ENCODE results near the gene KATNB1.

Gene KATNB1, protein sequence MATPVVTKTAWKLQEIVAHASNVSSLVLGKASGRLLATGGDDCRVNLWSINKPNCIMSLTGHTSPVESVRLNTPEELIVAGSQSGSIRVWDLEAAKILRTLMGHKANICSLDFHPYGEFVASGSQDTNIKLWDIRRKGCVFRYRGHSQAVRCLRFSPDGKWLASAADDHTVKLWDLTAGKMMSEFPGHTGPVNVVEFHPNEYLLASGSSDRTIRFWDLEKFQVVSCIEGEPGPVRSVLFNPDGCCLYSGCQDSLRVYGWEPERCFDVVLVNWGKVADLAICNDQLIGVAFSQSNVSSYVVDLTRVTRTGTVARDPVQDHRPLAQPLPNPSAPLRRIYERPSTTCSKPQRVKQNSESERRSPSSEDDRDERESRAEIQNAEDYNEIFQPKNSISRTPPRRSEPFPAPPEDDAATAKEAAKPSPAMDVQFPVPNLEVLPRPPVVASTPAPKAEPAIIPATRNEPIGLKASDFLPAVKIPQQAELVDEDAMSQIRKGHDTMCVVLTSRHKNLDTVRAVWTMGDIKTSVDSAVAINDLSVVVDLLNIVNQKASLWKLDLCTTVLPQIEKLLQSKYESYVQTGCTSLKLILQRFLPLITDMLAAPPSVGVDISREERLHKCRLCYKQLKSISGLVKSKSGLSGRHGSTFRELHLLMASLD

GRCh38 chr16:57735755-57736418 lies at the start of gene KATNB1:
Gene KATNB1, plus strand, starts transcription at chr16:57735770. Its CDS starts 1,474 bp downstream, at chr16:57737244.
- FAIRE-seq, result no peak

DNA sequence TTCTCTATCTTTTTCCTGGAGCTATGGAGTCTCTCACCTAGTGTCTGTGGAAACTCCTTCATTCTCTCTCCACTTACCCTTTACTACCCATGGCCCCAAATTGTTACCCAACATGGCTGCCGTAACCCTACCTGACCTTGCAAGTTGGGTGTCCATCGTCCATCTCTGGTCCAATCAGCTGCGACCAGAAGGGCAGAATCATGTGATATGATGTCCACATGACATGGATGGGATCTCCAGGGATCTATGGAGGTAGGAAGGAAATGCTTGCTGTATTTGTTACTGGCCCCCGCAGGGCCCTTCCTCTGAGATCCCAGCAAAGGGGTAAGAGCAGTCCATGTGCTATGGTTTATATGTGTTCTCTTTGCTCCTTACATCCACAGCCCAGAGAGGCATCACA lies 49.0 kb upstream of the KATNB1 start:
- FAIRE-seq, result no peak

DNA sequence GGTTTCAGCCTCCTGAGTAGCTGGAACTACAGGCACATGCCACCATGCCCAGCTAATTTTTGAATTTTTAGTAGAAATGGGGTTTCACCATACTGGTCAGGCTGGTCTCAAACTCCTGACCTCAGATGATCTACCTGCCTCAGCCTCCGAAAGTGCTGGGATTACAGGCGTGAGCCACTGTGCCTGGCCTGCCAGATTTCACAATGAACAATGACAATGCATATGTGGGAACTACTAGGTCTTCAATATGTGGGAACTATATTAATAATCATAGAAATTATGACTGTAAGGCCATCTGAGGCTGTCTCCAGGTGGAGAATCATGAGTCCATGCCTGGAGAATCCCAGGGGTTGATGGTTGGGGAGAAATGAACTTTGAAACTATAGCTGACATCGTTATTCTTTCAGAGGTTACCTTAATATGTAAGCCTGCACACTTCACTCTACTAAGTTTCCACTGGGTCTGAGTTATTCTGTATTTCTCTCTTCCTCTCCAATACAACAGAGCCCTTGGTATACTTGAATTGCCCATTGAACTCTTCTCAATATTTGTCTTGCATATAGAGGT lies 48.1 kb upstream of the KATNB1 start:
- FAIRE-seq, result no peak

DNA sequence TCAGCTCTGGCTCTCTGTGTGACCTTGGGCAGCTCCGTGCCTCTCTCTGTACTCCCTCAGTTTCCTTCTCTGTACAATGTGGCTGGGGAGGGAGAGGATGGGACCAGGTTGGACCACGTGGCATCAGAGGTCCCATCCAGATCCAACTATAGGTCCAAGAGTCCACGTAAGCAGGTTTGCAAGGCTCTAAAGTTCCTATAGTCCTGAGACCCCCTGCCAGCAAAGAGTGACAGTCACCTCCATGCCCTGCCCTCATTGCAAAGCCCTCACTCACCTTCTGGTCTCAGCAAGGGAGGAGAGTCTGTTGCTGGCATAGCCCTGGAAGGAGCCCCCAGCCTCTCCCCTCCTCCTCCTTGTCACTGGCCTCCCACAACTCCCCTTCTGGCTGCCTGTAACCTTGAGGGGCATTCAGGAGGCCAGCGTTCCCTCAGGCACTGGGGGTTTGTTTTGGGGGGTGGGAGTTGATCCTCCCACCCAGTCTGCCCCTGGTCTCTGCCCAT lies 47.0 kb upstream of the KATNB1 start:
- no peak for FAIRE-seq

GRCh38 chr16:57688987-57689761 lies 46.4 kb upstream of the KATNB1 start:
- FAIRE-seq, result no peak

GRCh38 chr16:57689762-57690558 lies 45.6 kb upstream of the KATNB1 start:
- FAIRE-seq, result no peak

DNA sequence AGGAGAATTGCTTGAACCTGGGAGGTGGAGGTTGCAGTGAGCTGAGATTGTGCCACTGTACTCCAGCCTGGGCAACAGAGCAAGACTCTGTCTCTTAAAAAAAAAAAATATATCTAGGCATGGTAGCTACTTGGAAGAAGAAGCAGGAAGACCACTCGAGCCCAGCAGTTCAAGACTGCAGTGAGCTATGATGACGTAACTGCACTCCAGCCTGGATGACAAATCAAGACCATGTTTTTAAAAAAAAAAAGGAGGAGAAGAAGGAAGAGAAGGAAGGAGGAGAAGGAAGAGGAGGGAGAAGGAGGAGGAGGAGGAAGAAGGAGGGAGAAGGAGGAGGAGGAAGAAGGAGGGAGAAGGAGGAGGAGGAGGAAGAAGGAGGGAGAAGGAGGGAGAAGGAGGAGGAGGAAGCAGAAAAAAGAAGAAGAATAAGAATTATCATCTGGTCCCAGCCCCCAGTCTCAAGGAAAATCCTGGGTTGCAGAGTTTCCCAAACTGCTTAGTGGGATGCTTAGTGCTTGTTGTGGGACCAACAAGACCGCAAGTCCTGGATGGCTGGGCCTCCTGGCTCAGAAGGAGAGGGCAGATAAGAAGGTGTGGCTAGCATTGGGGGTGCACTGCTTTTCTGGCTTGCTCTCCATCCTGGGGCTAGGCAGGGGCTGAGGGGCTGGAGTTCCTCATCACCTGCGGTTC lies 44.6 kb upstream of the KATNB1 start:
- no peak for FAIRE-seq

GRCh38 chr16:57692636-57693035 lies 42.9 kb upstream of the KATNB1 start:
- no peak for FAIRE-seq

DNA sequence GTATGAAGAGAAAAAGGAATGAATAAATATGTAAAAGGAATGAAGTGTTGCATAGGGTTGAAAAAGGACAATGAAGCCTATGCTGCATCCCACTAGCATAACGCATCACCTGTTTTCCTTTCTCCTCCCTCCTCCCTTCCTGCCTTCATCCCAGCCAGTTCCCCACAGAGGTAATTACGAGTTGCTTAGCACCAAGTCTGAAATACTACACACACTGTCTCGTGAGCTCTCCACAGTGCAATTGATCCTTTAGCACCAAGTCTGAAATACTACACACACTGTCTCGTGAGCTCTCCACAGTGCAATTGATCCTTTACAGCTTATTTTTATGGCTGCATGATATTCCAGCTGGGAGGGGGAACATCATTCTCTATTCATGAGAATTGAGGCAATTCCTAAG lies 42.0 kb upstream of the KATNB1 start:
- FAIRE-seq, result no peak

GRCh38 chr16:57694231-57694724 lies 41.3 kb upstream of the KATNB1 start:
- no peak for FAIRE-seq

DNA sequence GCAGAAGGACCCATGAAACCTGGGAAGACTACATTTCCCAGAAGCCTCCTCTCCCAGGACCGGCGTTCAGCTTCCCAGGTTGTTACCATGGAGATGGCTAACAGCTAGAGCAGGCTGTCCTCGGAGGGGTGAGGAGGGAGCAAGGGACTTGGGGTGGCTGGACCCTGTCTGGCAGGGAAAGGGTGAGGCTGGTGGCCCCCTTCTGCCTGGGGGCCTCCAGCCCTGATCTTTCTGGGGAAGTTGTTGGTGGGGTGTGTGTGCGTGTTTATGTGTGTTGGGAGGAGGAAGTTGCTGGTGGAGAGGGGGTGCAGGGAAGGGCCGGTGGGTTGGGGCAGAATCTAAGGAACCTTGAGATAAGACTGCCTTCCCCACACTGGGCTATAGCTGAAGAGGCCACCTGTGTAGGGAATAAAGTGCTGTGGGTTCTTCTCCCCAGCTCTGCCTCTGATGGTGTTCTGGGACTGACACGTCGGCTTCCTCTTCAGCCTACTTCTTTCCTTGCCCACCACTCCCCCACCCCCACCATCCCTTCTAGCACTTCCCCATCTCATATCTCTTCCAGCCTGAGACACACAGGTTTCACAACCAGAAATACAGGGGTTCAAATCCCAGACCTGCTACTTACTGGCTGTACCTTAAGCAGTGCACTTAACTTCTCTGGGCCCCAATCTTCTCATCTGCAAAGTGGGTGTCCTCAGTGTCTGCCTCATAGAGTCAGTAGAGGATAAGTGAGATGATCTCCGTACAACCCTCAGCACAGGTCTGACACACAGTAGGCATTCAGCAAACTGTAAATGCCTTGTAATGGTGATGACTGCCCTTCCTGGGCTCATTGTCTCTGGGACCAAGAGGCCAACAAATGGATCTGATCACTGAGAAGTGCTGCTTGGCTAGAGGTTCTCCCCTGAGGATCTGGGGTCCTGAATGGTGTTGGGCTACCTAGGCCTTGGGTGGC lies 40.6 kb upstream of the KATNB1 start, which contains the start of gene DRC7:
Gene DRC7 (plus strand): TSS at position 82 of the 955 bp plus-strand sequence. CDS start 3,144 bp downstream, outside the sequence.
- no peak for FAIRE-seq

- no peak for FAIRE-seq
Measured at GRCh38 chr16:57695680-57696069, 39.9 kb upstream of the KATNB1 start.

- no peak for FAIRE-seq
Measured at GRCh38 chr16:57696240-57696639, 39.3 kb upstream of the KATNB1 start.

DNA sequence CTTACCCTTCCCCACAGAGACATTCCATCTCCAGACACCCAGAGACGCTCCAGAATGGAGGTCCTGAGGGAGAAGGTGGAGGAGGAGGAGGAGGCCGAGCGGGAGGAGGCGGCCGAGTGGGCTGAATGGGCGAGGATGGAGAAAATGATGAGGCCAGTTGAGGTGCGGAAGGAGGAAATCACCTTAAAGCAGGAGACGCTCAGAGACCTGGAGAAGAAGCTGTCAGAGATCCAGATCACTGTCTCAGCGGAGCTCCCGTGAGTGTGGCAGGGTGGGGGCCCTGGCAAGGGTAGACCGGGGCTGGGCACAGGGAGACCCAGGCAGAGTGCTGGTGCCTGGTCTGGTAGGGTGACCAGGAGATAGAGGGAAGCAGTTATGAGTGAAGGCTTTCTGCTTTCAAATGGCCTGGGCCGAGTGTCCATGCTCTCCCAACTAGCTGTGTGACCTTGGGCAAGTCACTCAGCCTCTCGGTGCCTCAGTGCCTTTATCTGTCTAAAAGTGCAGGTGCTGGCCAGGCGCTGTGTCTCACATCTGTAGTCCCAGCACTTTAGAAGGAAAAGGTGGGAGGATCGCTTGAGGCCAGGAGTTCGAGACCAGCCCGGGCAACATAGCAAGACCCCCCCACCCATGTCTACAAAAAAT lies 37.6 kb upstream of the KATNB1 start:
- no peak for FAIRE-seq

DNA sequence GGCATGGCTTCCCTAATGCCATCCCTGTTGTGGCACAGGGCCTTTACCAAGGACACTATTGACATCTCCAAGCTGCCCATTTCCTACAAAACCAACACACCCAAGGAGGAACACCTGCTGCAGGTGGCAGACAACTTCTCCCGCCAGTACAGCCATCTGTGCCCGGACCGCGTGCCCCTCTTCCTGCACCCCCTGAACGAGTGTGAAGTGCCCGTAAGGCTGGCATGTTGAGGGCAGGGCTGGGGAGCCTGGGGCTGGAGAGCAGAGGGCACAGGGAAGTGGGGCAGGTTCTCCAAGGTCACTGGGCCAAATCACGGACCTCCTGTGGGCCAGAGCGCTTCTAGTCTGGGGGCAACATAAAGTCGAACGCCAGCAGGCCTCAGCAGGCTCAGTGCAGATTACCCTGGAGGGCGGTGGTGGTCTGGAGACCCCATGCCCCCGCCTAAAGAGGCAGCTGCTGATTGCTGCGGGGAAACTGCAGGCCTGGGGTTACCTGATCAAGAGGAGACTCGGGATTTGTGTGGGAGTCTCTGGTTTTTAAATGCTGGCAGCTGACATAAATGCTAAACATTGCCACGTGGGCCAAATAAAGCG lies 36.7 kb upstream of the KATNB1 start:
- FAIRE-seq, result no peak

GRCh38 chr16:57699481-57699880 lies 36.1 kb upstream of the KATNB1 start:
- FAIRE-seq, result no peak

DNA sequence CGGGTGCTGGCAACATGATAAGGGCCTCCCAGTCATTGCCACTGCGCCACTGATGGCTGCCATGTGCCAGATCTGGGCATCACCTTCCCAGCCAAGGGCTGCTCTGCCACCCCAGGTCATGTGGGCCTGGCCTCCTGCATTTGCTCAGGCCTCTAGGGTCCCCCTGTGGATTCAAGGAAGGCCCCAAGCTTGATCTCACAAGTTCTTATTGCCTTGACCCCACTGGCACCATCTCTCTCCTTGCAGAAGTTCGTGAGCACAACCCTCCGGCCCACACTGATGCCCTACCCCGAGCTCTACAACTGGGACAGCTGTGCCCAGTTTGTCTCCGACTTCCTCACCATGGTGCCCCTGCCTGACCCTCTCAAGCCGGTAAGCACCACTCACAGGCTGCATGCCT lies 35.7 kb upstream of the KATNB1 start:
- FAIRE-seq, result no peak

DNA sequence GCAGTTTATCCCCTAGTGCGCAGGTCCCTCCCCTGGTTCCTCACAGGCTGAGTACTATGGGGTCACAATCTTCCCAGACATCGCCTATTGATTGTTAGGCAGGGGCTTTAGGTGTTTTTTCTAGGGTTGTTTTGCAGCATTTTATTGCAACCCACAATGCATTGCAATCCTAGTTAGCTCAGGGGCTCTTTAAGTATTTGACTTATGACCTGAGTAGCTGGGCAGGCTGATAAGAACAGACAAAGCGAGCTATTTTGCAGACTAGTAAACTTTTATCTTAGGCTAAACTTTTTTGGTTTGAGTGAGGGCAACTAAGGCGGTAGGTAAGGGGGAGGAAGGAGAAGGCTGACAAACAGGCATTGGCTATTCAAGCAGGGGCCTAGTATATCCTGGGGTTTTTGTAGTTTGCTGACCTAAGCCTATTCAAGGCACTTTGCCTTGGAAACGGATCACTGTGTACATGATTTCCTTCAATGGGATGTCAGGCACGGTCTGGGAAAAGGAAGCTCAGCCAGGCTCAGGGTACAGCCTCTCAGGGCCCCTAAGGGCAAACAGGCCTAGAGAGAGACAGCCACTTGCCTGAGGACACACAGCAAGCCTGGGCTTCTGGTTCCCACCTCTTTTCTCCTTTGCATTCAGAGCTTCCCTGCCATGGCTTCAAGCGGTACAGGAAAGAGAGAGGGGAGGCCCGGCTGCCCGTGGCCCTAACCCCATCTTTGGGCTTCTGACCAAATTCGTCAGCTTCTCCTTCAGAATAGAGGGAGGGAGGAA lies 34.6 kb upstream of the KATNB1 start:
- no peak for FAIRE-seq
